ENCODE measurements around the gene ARHGAP24. TPM values are rescaled to one million over a fixed set of nuclear protein-coding genes. Genes with fewer than 3 reads are reported as not detected.
A peak's percentile ranks its signal among the peaks of the same experiment; 100 is the strongest.

The ARHGAP24 gene
- polyA plus RNA-seq, 1 of the 3 experiments (the other 2 are of a cell fraction) = 1.4 TPM

DNA sequence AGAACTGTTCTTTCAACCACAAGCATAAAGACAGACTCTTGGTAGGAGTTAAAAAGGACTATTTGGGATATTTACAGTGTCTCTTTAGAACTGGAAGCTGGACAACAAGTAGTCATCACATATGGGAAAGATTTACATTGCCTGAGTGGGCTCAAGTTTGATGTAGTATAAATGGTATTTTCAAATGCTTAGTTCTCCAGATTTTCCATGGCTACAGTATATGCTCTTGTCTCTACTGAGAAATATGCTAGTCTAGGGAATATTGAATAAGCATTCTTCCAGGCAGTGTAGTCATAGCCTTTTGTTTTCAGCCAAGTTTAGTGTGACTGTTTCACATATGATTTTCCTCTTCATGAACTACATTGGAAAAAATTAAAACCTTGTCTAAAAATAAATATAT lies 315.6 kb downstream of the ARHGAP24 start:
- DNase-seq = no peak
- peaks cover 4% of the 10 kb centered on the region; the same call in 1 of the 2 replicates for H3K79me2 ChIP-seq (ENCODE audit: insufficient read depth)
- no peak for TF ChIP-seq SIN3A (IDR thresholded peaks at IDR 0.05; ENCODE audit: borderline replicate concordance, low read depth, low read length)
- no peak for TF ChIP-seq RCOR1 (IDR thresholded peaks at IDR 0.05; ENCODE audit: low read length)
- no peak for TF ChIP-seq GATA2 (CRISPR knock-in tag; IDR thresholded peaks at IDR 0.05)
- TF ChIP-seq TCF12 (IDR thresholded peaks at IDR 0.05) = no peak
- TF ChIP-seq EP300 (IDR thresholded peaks at IDR 0.05; ENCODE audit: borderline replicate concordance in 1 of 2, low read depth in 1 of 2, low read length in 1 of 2) = no peak
- TF ChIP-seq, protein P1, sequence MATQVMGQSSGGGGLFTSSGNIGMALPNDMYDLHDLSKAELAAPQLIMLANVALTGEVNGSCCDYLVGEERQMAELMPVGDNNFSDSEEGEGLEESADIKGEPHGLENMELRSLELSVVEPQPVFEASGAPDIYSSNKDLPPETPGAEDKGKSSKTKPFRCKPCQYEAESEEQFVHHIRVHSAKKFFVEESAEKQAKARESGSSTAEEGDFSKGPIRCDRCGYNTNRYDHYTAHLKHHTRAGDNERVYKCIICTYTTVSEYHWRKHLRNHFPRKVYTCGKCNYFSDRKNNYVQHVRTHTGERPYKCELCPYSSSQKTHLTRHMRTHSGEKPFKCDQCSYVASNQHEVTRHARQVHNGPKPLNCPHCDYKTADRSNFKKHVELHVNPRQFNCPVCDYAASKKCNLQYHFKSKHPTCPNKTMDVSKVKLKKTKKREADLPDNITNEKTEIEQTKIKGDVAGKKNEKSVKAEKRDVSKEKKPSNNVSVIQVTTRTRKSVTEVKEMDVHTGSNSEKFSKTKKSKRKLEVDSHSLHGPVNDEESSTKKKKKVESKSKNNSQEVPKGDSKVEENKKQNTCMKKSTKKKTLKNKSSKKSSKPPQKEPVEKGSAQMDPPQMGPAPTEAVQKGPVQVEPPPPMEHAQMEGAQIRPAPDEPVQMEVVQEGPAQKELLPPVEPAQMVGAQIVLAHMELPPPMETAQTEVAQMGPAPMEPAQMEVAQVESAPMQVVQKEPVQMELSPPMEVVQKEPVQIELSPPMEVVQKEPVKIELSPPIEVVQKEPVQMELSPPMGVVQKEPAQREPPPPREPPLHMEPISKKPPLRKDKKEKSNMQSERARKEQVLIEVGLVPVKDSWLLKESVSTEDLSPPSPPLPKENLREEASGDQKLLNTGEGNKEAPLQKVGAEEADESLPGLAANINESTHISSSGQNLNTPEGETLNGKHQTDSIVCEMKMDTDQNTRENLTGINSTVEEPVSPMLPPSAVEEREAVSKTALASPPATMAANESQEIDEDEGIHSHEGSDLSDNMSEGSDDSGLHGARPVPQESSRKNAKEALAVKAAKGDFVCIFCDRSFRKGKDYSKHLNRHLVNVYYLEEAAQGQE (IDR thresholded peaks at IDR 0.05; ENCODE audit: low read depth, low read length) = no peak
- no peak overlapping the region for H2AFZ ChIP-seq (ENCODE audit: low read depth)
- H3K9ac ChIP-seq = no peak overlapping the region
- CTCF ChIA-PET = interaction anchor here (1.2 kb wide), 1 partner anchor 17 kb away, joined by 3 read pairs; no protein-coding TSS in a partner anchor
- H3K4me2 ChIP-seq = no peak overlapping the region
- peak overlapping the region in 1 of 2 experiments; percentile 85; a peak in 2 of 4 replicates for H3K27ac ChIP-seq (ENCODE audit: low read depth in 2 of 2, low read length in 1 of 2)
- no peaks in the 10 kb centered on the region for H3K9me3 ChIP-seq
- no peaks in the 10 kb centered on the region for H4K20me1 ChIP-seq (ENCODE audit: insufficient read depth)
- H3K36me3 ChIP-seq (replicated peaks in 1 of 2; ENCODE audit: control insufficient read depth in 1 of 2, insufficient read depth in 2 of 2, low read length in 1 of 2) = no peaks in the 10 kb centered on the region
- POLR2A ChIA-PET = no interaction called here
- H3K4me3 ChIP-seq (ENCODE audit: low read depth in 2 of 2, low read length in 1 of 2) = no peak overlapping the region
- H3K9me2 ChIP-seq = no peaks in the 10 kb centered on the region
- peaks cover 0 to 20% of the 10 kb centered on the region in 2 experiments; a peak in 2 of 4 replicates for H3K4me1 ChIP-seq (ENCODE audit: control insufficient read depth in 1 of 2, insufficient read depth in 2 of 2, low read depth in 1 of 2, low read length in 1 of 2)
- no peaks in the 10 kb centered on the region for H3K27me3 ChIP-seq (ENCODE audit: insufficient read depth)
- H3F3A ChIP-seq (replicated peaks; ENCODE audit: insufficient read depth) = peaks cover 40% of the 10 kb centered on the region

DNA sequence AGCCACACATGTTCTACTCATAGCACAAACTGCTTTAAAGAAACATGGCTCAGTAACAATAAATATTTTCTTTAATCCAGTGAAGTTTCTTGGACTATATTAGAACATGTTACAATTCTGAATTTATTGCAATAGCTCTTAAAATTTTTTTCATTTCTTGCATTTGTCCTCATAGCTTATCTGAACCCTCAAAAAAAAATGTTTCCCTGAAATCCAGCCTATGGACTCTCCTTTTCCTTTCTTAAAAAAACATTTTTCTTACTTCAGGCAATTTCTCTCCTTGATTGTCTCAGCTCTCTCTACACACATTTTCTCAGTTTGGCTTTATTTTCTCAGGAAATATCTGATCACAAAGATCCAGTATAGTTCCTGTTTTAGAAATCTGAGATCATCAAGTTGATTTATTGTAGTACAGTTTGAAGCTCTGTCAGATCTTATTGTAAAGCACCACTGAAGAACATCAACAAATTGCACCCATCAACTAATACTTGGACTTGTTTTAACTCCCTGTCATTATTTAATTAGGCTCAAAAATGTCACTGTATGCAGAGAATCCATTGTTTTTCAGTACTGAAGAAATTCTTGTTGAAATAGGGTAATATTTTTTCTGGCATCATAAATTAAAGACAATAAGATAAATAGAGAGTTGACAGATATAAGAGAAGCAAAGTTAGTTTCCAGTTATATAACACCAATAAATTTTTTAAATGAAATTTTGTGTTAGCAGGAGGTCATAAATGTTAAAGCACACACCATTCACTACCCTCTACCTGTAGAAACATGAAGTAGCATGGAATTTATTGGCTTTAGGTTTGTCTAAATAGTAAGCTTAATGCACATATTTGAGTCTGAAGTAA lies 317.7 kb downstream of the ARHGAP24 start:
- H3K36me3 ChIP-seq (replicated peaks in 1 of 2; ENCODE audit: control insufficient read depth in 1 of 2, insufficient read depth in 2 of 2, low read length in 1 of 2) = no peaks in the 10 kb centered on the region
- peaks cover 0 to 20% of the 10 kb centered on the region in 2 experiments; a peak in 2 of 4 replicates for H3K4me1 ChIP-seq (ENCODE audit: control insufficient read depth in 1 of 2, insufficient read depth in 2 of 2, low read depth in 1 of 2, low read length in 1 of 2)
- H3K4me2 ChIP-seq = peak overlapping the region; percentile 34; the same call in 1 of the 2 replicates
- H4K20me1 ChIP-seq (ENCODE audit: insufficient read depth) = no peaks in the 10 kb centered on the region
- H3K9ac ChIP-seq = peak overlapping the region; percentile 9; the same call in 1 of the 2 replicates
- H3K27me3 ChIP-seq (ENCODE audit: insufficient read depth) = no peaks in the 10 kb centered on the region
- DNase-seq = no peak
- no peak overlapping the region; the same call in 1 of the 2 replicates for H2AFZ ChIP-seq (ENCODE audit: low read depth)
- H3K79me2 ChIP-seq (ENCODE audit: insufficient read depth) = no peaks in the 10 kb centered on the region; the same call in 1 of the 2 replicates
- POLR2A ChIA-PET = no interaction called here
- no peaks in the 10 kb centered on the region for H3K9me2 ChIP-seq
- H3K27ac ChIP-seq (ENCODE audit: low read depth in 2 of 2, low read length in 1 of 2) = peak overlapping the region in 1 of 2 experiments; percentile 85; a peak in 2 of 4 replicates
- H3F3A ChIP-seq (replicated peaks; ENCODE audit: insufficient read depth) = peaks cover 29% of the 10 kb centered on the region
- H3K9me3 ChIP-seq = no peaks in the 10 kb centered on the region
- CTCF ChIA-PET = interaction anchor here (1.3 to 2.7 kb wide), 3 partner anchors 14 to 177 kb away, joined by 3 to 12 read pairs (median 3); no protein-coding TSS in a partner anchor
- H3K4me3 ChIP-seq (ENCODE audit: low read depth in 2 of 2, low read length in 1 of 2) = no peak overlapping the region
- TF ChIP-seq, protein P2, sequence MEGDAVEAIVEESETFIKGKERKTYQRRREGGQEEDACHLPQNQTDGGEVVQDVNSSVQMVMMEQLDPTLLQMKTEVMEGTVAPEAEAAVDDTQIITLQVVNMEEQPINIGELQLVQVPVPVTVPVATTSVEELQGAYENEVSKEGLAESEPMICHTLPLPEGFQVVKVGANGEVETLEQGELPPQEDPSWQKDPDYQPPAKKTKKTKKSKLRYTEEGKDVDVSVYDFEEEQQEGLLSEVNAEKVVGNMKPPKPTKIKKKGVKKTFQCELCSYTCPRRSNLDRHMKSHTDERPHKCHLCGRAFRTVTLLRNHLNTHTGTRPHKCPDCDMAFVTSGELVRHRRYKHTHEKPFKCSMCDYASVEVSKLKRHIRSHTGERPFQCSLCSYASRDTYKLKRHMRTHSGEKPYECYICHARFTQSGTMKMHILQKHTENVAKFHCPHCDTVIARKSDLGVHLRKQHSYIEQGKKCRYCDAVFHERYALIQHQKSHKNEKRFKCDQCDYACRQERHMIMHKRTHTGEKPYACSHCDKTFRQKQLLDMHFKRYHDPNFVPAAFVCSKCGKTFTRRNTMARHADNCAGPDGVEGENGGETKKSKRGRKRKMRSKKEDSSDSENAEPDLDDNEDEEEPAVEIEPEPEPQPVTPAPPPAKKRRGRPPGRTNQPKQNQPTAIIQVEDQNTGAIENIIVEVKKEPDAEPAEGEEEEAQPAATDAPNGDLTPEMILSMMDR (IDR thresholded peaks at IDR 0.05) = no peak
- no peak for TF ChIP-seq FOXM1 (IDR thresholded peaks at IDR 0.05; ENCODE audit: low read depth)
- no peak for TF ChIP-seq MEF2A (IDR thresholded peaks at IDR 0.05; ENCODE audit: borderline replicate concordance, low read depth)
- TF ChIP-seq, protein P3, sequence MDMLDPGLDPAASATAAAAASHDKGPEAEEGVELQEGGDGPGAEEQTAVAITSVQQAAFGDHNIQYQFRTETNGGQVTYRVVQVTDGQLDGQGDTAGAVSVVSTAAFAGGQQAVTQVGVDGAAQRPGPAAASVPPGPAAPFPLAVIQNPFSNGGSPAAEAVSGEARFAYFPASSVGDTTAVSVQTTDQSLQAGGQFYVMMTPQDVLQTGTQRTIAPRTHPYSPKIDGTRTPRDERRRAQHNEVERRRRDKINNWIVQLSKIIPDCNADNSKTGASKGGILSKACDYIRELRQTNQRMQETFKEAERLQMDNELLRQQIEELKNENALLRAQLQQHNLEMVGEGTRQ (IDR thresholded peaks at IDR 0.05; ENCODE audit: borderline replicate concordance, low read depth, low read length) = no peak
- TF ChIP-seq YY1 (IDR thresholded peaks at IDR 0.05; ENCODE audit: low read depth) = no peak
- TF ChIP-seq NFIC (IDR thresholded peaks at IDR 0.05; ENCODE audit: borderline replicate concordance) = no peak
- no peak for TF ChIP-seq ELF1 (IDR thresholded peaks at IDR 0.05)
- TF ChIP-seq, protein P4, sequence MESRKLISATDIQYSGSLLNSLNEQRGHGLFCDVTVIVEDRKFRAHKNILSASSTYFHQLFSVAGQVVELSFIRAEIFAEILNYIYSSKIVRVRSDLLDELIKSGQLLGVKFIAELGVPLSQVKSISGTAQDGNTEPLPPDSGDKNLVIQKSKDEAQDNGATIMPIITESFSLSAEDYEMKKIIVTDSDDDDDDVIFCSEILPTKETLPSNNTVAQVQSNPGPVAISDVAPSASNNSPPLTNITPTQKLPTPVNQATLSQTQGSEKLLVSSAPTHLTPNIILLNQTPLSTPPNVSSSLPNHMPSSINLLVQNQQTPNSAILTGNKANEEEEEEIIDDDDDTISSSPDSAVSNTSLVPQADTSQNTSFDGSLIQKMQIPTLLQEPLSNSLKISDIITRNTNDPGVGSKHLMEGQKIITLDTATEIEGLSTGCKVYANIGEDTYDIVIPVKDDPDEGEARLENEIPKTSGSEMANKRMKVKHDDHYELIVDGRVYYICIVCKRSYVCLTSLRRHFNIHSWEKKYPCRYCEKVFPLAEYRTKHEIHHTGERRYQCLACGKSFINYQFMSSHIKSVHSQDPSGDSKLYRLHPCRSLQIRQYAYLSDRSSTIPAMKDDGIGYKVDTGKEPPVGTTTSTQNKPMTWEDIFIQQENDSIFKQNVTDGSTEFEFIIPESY (IDR thresholded peaks at IDR 0.05; ENCODE audit: borderline replicate concordance, low read depth) = no peak
- TF ChIP-seq, protein P5, sequence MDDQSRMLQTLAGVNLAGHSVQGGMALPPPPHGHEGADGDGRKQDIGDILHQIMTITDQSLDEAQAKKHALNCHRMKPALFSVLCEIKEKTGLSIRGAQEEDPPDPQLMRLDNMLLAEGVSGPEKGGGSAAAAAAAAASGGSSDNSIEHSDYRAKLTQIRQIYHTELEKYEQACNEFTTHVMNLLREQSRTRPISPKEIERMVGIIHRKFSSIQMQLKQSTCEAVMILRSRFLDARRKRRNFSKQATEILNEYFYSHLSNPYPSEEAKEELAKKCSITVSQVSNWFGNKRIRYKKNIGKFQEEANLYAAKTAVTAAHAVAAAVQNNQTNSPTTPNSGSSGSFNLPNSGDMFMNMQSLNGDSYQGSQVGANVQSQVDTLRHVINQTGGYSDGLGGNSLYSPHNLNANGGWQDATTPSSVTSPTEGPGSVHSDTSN (IDR thresholded peaks at IDR 0.05) = no peak
- no peak for TF ChIP-seq GATA2 (CRISPR knock-in tag; IDR thresholded peaks at IDR 0.05)
- TF ChIP-seq CHD2 (IDR thresholded peaks at IDR 0.05; ENCODE audit: low read length, partially characterized antibody) = no peak

All from SK-N-SH (cell line).